Nasal cavity respiratory epithelium epithelial cell of viscerocranial mucosa (primary cell): ENCODE results near the gene FBXW8. TPM values are rescaled to one million over a fixed set of nuclear protein-coding genes. Genes with fewer than 3 reads are reported as not detected.

Experiments used
- total RNA-seq: library from RNA; depleted of rRNA; stranded (reverse); fragments of >200 nt; gene quantifications from 2 replicates; pipeline ENCODE4 v1.2.3, GENCODE V29; 2014

Gene FBXW8
- 7.2 and 13.0 TPM in 2 replicates for total RNA-seq

GRCh38 chr12:116910645-116911451 lies at the start of gene FBXW8:
TSS of gene FBXW8 (plus strand) at chr12:116910950. CDS start at chr12:116911038, 88 bp downstream.

GRCh38 chr12:116881325-116881876 lies 29.3 kb upstream of the FBXW8 start, which contains the start of gene HRK:
TSS of gene HRK (minus strand) at chr12:116881441. CDS start at chr12:116881307, 134 bp downstream.

Other genes with a start within 250 kb of the FBXW8 start
- 31.1 and 36.7 TPM in 2 replicates for gene SPRING1, start 172.9 kb upstream of the FBXW8 start, total RNA-seq
- 0.28 and 0.34 TPM in 2 replicates for gene RNFT2, start 172.6 kb upstream of the FBXW8 start, total RNA-seq
- under 0.01 TPM in 1 of 2 replicates, not detected in the other for gene HRK, start 29.5 kb upstream of the FBXW8 start, total RNA-seq
- gene TESC, start 188.5 kb downstream of the FBXW8 start, total RNA-seq: not detected in 2 replicates